ENCODE results near the gene ERICH3. TPM values are rescaled to one million over a fixed set of nuclear protein-coding genes. Genes with fewer than 3 reads are reported as not detected.

ERICH3 gene
- total and polyA plus RNA-seq, 9 donors, result 0.05 to 10.9 (median 0.48) TPM

GRCh38 chr1:74699331-74699730, 25.7 kb upstream of the ERICH3 start:
- TF ChIP-seq POLR2A (IDR thresholded peaks at IDR 0.05) (no peak), CTCF (IDR thresholded peaks at IDR 0.05) (no peak), EP300 (IDR thresholded peaks at IDR 0.05) (no peak)
- intact Hi-C loops (cut with DNase I), result no loop called here

GRCh38 chr1:74697832-74698231, 24.2 kb upstream of the ERICH3 start:
- Histone ChIP-seq H3K27me3 (no peaks in the 10 kb centered on the region), H3K4me1 (ENCODE audit: insufficient read depth) (no peaks in the 10 kb centered on the region), H3K27ac (no peak overlapping the region), H3K36me3 (no peaks in the 10 kb centered on the region), H3K4me3 (no peak overlapping the region), H3K9me3 (no peaks in the 10 kb centered on the region)
- WGBS, 3 donors, result 54 to 70% (median 62%) methylated on average over 2 of the region's 2 CpGs
- TF ChIP-seq CTCF (IDR thresholded peaks at IDR 0.05) (no peak), POLR2A (IDR thresholded peaks at IDR 0.05) (no peak), EP300 (IDR thresholded peaks at IDR 0.05) (no peak)
- intact Hi-C loops (cut with DNase I), result no loop called here
- no peak for DNase-seq

More at GRCh38 chr1:74699331-74699730, 25.7 kb upstream of the ERICH3 start:
- Histone ChIP-seq H3K27ac (no peak overlapping the region), H3K4me3 (no peak overlapping the region), H3K4me1 (ENCODE audit: insufficient read depth) (no peaks in the 10 kb centered on the region), H3K27me3 (no peaks in the 10 kb centered on the region), H3K9me3 (no peaks in the 10 kb centered on the region), H3K36me3 (no peaks in the 10 kb centered on the region)
- no peak for DNase-seq

DNA sequence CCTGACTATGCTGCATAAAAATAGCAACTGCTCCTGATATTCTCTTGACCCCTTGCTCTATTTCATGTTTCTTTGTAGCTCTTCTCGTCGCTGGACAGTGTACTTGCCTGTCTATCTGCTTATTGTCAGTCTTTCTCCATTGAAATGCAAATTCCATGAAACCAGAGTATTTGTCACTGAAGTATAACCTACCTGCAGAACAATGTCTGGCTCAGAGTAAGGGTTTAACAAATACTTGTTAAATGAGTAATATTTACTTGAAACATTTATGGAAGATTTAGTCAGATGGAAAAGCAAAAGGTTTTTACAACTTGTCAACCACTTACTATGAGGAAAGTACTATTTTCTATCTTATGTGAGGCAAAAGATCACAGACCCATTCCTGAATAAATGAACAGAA, 19.9 kb upstream of the ERICH3 start:
- H3K9me3 ChIP-seq, result no peaks in the 10 kb centered on the region
- intact Hi-C loops (cut with DNase I), result no loop called here
- no peaks in the 10 kb centered on the region for H3K4me1 ChIP-seq (ENCODE audit: insufficient read depth)

DNA sequence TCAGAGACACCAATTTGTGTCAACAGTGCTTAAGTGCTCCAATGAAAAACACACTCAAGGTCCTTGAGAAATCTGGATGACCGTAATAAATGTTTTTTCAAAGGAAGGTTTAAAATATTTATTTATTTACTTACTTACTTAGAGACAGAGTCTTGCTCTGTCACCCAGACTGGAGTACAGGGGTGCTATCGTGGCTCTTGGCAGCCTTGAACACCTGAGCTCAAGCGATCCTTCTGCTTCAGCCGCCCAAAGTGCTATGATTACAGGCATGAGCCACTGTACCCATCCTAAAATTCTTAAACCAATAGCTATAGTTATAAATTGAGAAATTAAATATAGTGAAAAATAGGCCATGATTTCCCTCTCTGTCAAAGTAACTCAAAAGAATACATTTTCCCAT, 17.3 kb upstream of the ERICH3 start:
- WGBS, 3 donors, result 84 to 91% (median 86%) methylated on average over 4 of the region's 4 CpGs
- no peak for DNase-seq
- H3K27ac ChIP-seq, result no peak overlapping the region

More for the DNA sequence above, 19.9 kb upstream of the ERICH3 start:
- no peaks in the 10 kb centered on the region for H3K36me3 ChIP-seq
- WGBS, 3 donors, result 68 to 75% (median 74%) methylated on average over 2 of the region's 2 CpGs
- no peak for DNase-seq
- no peaks in the 10 kb centered on the region for H3K27me3 ChIP-seq
- no peak overlapping the region for H3K4me3 ChIP-seq
- no peak overlapping the region for H3K27ac ChIP-seq
- TF ChIP-seq CTCF (IDR thresholded peaks at IDR 0.05) (no peak), POLR2A (IDR thresholded peaks at IDR 0.05) (no peak), EP300 (IDR thresholded peaks at IDR 0.05) (no peak)

More for the DNA sequence above, 17.3 kb upstream of the ERICH3 start:
- H3K4me3 ChIP-seq, result no peak overlapping the region
- no peak for TF ChIP-seq POLR2A (IDR thresholded peaks at IDR 0.05)
- TF ChIP-seq CTCF (IDR thresholded peaks at IDR 0.05), result no peak
- no peak for TF ChIP-seq EP300 (IDR thresholded peaks at IDR 0.05)
- H3K4me1 ChIP-seq (ENCODE audit: insufficient read depth), result no peaks in the 10 kb centered on the region
- intact Hi-C loops (cut with DNase I), result no loop called here
- no peaks in the 10 kb centered on the region for H3K36me3 ChIP-seq
- H3K27me3 ChIP-seq, result no peaks in the 10 kb centered on the region
- H3K9me3 ChIP-seq, result no peaks in the 10 kb centered on the region

Measured in ovary (tissue), 9 donors.